Retinal pigment epithelial cell (primary cell): ENCODE data around the gene RNF130.

ENCODE experiments used
- DNase-seq: peaks from one replicate; pipeline ENCODE4 v3.0.0-alpha.2; 2010; ENCODE audit warnings: low read depth
- H3K4me3 ChIP-seq: 2 replicates; pipeline ENCODE4 v1.5.1; 2011; ENCODE audit warnings: mild to moderate bottlenecking, low read length, control low read depth, moderate library complexity
- TF ChIP-seq, protein P1 (sequence below): conservative IDR thresholded peaks from 2 replicates; pipeline ENCODE4 v1.5.1; 2011; ENCODE audit warnings: low read depth, low read length, control low read depth, inconsistent platforms

RNF130 gene, protein sequence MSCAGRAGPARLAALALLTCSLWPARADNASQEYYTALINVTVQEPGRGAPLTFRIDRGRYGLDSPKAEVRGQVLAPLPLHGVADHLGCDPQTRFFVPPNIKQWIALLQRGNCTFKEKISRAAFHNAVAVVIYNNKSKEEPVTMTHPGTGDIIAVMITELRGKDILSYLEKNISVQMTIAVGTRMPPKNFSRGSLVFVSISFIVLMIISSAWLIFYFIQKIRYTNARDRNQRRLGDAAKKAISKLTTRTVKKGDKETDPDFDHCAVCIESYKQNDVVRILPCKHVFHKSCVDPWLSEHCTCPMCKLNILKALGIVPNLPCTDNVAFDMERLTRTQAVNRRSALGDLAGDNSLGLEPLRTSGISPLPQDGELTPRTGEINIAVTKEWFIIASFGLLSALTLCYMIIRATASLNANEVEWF

DNA sequence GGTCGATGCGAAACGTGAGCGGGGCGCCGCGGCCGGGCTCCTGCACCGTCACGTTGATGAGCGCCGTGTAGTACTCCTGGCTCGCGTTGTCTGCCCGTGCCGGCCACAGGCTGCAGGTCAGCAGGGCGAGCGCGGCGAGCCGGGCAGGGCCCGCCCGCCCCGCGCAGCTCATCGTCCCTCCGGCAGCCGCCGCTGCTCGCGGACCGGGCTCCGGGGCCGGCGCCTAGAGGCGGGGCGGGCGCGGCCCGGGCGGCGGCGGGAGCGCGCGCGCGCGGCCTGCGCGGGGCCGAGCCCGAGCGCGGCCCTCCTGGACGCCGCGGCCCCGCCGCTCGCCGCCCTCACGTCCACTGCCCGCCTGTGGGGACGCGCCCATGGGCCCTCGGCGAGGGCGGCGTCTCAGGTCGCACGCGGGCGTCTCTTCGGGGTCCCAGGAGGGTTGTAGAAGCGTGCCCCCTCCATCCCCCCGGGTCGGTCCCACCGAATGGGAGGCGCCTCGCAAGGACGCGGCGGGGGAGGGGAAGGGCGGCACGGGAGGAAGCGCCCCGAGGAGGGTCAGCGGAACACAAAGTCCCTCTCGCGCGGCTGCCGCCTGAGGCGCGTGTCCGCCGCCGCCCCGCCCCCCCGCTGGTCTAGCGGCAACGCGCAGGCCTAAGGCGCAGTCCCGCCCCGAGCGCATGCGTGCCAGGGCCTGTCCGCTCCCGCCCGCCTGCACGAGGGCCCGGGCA is at the start of gene RNF130:
Gene RNF130 (minus strand): TSS at position 229 of the 725 bp plus-strand sequence. CDS start 57 bp downstream, at position 172.
- TF ChIP-seq, protein P1, sequence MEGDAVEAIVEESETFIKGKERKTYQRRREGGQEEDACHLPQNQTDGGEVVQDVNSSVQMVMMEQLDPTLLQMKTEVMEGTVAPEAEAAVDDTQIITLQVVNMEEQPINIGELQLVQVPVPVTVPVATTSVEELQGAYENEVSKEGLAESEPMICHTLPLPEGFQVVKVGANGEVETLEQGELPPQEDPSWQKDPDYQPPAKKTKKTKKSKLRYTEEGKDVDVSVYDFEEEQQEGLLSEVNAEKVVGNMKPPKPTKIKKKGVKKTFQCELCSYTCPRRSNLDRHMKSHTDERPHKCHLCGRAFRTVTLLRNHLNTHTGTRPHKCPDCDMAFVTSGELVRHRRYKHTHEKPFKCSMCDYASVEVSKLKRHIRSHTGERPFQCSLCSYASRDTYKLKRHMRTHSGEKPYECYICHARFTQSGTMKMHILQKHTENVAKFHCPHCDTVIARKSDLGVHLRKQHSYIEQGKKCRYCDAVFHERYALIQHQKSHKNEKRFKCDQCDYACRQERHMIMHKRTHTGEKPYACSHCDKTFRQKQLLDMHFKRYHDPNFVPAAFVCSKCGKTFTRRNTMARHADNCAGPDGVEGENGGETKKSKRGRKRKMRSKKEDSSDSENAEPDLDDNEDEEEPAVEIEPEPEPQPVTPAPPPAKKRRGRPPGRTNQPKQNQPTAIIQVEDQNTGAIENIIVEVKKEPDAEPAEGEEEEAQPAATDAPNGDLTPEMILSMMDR: no peak
- H3K4me3 ChIP-seq: peak within 1 kb of the TSS; percentile 82
- DNase-seq: peak; percentile 61

DNA sequence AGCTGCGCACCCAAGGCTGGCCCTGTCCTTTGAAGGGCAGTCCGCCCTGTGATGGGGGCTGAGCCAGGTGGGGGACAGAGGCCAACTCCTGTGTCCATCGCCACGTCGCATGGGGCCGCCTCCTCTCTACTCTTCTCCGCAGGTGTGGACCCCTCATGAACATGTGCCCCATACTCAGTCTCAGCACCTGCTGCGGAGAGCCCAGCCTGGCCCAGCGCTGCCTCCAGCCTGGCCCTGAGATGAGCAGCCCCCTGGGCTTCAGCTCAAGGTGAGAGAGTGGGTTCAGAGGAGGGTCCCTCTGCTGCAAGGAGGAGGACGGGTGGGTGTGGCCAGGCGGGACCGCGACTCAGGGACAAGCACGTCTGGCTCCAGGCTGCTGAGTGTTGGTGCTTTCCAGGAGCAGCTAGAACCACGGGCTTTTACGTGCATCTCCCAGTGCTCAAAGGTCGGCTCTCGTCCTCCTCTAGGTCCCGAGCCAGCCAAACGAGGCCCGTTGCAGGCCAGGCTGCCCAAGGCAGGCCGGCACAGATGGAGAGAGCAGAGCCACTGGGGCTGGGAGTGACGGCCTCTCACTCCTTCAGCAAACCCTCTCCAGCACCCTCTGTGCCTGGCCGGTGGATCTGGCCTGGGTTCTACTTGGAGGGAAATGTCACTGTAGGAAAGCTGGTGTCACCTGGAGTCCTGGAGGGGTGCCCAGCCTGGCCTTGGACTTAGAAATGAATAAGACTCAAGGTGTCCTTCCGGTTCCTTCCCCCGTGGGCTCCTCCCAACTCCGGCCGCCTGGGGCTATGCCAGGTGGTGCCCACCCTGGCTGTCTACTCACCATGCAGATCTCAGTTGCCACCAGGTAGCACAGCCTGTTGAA is 48.9 kb upstream of the RNF130 start:
- no peak for DNase-seq
- no peak overlapping the region for H3K4me3 ChIP-seq
- TF ChIP-seq, protein P1: no peak

DNA sequence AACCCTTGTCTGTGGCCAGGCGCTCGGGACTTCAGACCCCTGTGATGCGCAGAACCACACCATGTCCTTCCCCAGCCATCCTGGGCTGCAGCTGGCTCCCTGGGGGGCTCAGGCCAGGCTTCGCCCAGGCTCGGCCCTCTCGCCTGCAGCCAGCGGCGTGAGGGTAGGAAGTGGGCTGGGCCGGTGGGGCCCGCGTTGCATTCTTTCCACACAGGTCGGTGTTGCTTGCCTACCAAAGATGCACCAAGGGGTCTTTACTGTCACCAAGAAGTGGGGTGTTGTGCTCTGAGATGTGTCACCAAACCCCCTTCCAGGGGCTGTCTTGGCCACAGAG is 48.3 kb upstream of the RNF130 start:
- TF ChIP-seq, protein P1: no peak
- H3K4me3 ChIP-seq: no peak overlapping the region
- no peak for DNase-seq

DNA sequence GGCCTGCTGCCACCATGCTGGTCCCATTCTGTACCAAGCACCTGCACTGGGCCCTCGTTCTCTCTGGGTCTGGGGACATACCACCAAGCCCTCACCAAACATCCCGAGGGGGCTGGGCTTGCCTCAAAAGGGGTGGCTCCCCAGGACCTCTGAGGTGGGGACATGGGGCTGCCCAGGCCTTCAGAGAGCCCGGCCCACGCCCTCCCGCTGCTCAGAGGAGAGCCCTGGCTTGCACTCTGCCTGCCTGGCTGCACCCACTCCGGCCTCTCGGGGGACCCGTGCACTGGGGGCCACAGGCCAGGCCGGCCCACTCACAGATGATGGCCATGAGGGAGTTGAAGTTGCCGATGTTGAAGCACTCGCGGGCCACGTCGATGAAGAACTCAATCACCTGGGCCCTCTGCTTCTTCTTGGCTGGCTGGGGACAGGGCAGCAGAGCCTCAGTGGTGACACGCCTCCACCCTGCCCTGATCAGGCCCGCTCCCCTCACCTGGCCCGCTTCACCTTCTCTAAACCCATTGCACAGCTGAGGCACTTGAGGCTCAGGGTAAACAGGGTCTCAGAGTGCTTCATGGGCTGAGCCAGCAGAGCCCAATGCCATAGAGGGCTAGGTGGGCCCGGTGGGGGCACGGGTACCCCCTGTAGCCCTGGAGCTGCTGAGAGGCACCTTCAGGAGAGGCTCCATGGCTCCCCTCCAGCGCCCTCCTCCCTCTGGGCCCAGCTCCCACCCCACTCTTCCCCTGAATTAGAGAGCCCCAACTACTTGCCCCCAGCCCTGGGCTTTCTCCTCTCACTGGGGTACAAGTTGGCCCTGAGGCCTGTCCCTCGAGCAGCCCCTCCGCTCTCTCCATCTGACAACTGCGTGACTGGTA is 47.7 kb upstream of the RNF130 start:
- TF ChIP-seq, protein P1: no peak
- no peak for DNase-seq
- no peak overlapping the region for H3K4me3 ChIP-seq

DNA sequence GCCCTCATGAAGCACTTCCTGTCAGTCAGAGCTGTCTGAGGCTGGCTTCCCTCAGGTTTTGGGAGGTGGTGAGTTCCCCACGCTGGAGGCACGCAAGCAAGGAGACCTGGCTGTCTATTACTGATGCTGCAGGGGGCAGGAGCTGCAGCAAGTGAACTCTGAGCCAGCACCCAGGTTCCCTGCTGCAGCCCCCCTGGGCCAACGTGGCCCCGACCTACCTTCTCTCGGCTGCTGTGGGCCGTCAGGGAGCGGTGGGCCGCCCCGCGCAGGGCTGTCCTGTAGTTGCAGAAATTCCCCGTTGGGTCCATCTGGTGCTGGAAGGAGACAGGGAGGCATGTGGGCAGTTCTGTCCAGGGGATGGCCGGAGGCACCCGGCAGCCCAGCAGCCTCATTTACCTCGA is 46.8 kb upstream of the RNF130 start:
- TF ChIP-seq, protein P1: no peak
- DNase-seq: no peak
- no peak overlapping the region for H3K4me3 ChIP-seq

DNA sequence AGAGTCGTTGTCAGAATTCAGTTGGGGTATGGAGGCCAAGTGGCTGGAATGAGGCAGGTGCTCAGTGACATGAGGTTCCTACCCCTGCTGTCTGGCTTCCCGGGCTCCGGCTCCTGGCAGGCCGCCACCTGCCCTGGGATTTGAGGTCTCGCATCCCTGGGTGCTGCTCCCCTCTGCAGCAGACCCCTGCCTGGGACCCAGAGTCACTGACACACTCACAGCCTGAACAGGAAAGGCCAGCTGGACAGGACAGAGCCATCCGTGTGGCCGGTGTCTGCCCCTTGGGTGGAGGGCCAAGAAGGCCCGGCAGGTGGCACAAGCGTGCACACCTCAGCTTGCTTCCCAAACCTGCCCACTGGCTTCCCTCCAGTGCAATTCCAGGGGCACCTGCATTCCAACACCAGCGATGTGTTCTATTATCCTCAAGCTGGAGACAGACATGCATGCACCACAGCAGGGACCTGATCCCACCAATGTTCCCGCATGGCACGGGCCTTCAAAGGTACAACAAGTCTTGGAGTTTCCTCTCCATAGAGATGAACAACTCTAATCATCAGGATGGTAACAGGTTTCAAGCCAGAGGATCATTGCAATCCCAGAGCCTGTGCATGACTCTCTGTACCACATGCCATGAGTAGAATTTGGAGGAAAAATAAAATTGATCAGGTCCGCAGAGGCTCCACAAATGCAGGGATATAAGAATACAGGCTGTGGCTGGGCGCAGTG is 45.6 kb upstream of the RNF130 start:
- TF ChIP-seq, protein P1: peak; percentile 13
- no peak for DNase-seq
- H3K4me3 ChIP-seq: no peak overlapping the region
